Measurements from ENCODE around the gene SLC25A12.

Gene SLC25A12

GRCh38 chr2:171824086-171824485 lies 70.0 kb downstream of the SLC25A12 start:
- Histone ChIP-seq H3K9me3 (ENCODE audit: insufficient read depth, low read length) (peaks cover 12% of the 10 kb centered on the region; the same call in 1 of the 2 replicates), H3K9ac (ENCODE audit: insufficient read length, low read depth) (no peak overlapping the region), H3K27me3 (ENCODE audit: insufficient read depth, insufficient read length) (no peaks in the 10 kb centered on the region), H3K36me3 (ENCODE audit: insufficient read depth, insufficient read length, low read length) (no peaks in the 10 kb centered on the region), H3K4me1 (ENCODE audit: insufficient read depth, insufficient read length) (no peaks in the 10 kb centered on the region), H3K4me3 (ENCODE audit: insufficient read length, low read depth) (no peak overlapping the region)
- no peak for DNase-seq (ENCODE audit: low read depth, low spot score)
- TF ChIP-seq ZNF274 (IDR thresholded peaks at IDR 0.05; ENCODE audit: low read depth, low read length) (no peak), YY1 (IDR thresholded peaks at IDR 0.05; ENCODE audit: insufficient read depth, insufficient read length) (no peak), SUZ12 (IDR thresholded peaks at IDR 0.05; ENCODE audit: extremely low read depth, insufficient read depth, insufficient read length) (no peak)

DNA sequence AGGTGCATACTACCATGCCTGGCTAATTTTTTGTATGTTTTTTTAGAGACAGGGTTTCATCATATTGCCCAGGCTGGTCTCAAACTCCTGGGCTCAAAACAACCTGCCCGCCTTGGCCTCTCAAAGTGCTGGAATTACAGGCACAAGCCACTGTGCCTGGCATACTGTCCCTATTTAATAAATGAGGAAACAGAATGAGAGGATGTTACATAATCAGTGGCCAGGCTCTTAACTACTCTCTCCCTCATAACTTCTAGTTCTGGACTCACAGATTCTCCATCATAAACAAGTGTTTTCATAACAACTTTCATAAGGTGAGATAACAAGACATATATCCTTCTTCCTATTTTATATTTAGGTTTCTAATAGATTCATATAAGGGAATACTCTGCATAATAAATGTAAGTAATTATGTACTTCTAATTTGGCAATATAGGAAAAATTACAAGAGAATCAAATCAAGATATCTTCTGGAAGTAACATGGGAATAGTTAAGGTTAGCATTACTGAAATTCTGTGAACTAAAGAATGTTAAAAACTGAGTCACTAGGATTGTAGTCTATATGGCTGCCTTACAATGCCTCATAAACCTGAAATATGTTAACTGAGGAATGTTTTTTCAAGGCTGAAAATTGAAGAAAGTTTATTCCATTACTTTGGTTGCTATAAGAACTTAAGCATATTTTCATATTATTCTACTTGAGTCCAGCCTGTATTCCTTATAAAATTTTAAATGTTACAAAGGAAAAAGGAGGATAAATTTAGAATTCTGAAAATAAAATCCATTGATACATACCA lies 71.3 kb downstream of the SLC25A12 start:
- TF ChIP-seq SUZ12 (IDR thresholded peaks at IDR 0.05; ENCODE audit: extremely low read depth, insufficient read depth, insufficient read length) (no peak), YY1 (IDR thresholded peaks at IDR 0.05; ENCODE audit: insufficient read depth, insufficient read length) (no peak), ZNF274 (IDR thresholded peaks at IDR 0.05; ENCODE audit: low read depth, low read length) (no peak)
- Histone ChIP-seq H3K9me3 (ENCODE audit: insufficient read depth, low read length) (no peaks in the 10 kb centered on the region), H3K9ac (ENCODE audit: insufficient read length, low read depth) (no peak overlapping the region), H3K36me3 (ENCODE audit: insufficient read depth, insufficient read length, low read length) (no peaks in the 10 kb centered on the region), H3K4me3 (ENCODE audit: insufficient read length, low read depth) (no peak overlapping the region), H3K4me1 (ENCODE audit: insufficient read depth, insufficient read length) (no peaks in the 10 kb centered on the region), H3K27me3 (ENCODE audit: insufficient read depth, insufficient read length) (no peaks in the 10 kb centered on the region)
- DNase-seq (ENCODE audit: low read depth, low spot score) = no peak

DNA sequence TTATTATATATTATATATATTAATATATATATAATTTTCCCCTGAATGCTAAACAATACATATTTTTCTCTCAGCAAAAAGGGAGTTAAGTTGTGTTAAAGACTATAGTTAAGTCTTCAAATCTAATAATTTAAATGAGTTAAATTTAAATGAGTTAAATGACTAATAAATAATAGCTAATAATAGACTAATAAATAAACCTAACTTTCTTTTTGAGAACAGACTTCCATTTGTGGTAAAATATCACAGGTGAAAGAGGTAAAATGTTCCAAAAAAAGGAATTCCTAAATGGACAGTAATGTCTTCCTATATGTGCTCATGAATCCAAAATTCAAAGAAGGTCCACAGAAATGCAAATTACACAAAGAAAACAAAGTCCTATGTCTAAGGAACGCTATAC lies 74.6 kb downstream of the SLC25A12 start:
- Histone ChIP-seq H3K9me3 (ENCODE audit: insufficient read depth, low read length) (no peaks in the 10 kb centered on the region), H3K9ac (ENCODE audit: insufficient read length, low read depth) (no peak overlapping the region), H3K36me3 (ENCODE audit: insufficient read depth, insufficient read length, low read length) (no peaks in the 10 kb centered on the region), H3K27me3 (ENCODE audit: insufficient read depth, insufficient read length) (no peaks in the 10 kb centered on the region), H3K4me3 (ENCODE audit: insufficient read length, low read depth) (no peak overlapping the region), H3K4me1 (ENCODE audit: insufficient read depth, insufficient read length) (no peaks in the 10 kb centered on the region)
- no peak for TF ChIP-seq YY1 (IDR thresholded peaks at IDR 0.05; ENCODE audit: insufficient read depth, insufficient read length)
- TF ChIP-seq ZNF274 (IDR thresholded peaks at IDR 0.05; ENCODE audit: low read depth, low read length) = no peak
- TF ChIP-seq SUZ12 (IDR thresholded peaks at IDR 0.05; ENCODE audit: extremely low read depth, insufficient read depth, insufficient read length) = no peak
- DNase-seq (ENCODE audit: low read depth, low spot score) = no peak

- Histone ChIP-seq H3K4me1 (ENCODE audit: insufficient read depth, insufficient read length) (no peaks in the 10 kb centered on the region), H3K9ac (ENCODE audit: insufficient read length, low read depth) (no peak overlapping the region), H3K36me3 (ENCODE audit: insufficient read depth, insufficient read length, low read length) (no peaks in the 10 kb centered on the region), H3K9me3 (ENCODE audit: insufficient read depth, low read length) (no peaks in the 10 kb centered on the region), H3K27me3 (ENCODE audit: insufficient read depth, insufficient read length) (no peaks in the 10 kb centered on the region), H3K4me3 (ENCODE audit: insufficient read length, low read depth) (no peak overlapping the region)
- TF ChIP-seq YY1 (IDR thresholded peaks at IDR 0.05; ENCODE audit: insufficient read depth, insufficient read length) = no peak
- no peak for TF ChIP-seq SUZ12 (IDR thresholded peaks at IDR 0.05; ENCODE audit: extremely low read depth, insufficient read depth, insufficient read length)
- no peak for TF ChIP-seq ZNF274 (IDR thresholded peaks at IDR 0.05; ENCODE audit: low read depth, low read length)
- no peak for DNase-seq (ENCODE audit: low read depth, low spot score)
Observed at GRCh38 chr2:171814883-171815282, 79.2 kb downstream of the SLC25A12 start.

DNA sequence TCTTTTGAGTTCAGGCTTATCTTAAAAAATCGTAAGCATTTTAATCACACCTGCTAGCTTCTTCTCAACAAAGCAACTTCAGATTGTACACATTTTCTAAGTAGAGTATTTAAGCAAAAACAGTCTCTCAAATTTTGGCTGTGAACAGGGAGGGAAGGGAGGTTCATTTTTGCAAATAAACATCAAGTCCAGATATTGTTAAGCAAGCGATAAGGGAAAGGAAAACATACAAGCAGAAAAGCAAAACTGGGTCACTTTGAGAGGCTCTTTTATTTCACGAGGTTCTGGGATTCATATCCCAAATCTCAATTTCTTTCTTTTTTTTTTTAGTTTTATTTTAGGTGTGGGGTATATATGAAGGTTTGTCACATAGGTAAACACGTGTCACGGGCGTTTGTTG lies 79.9 kb downstream of the SLC25A12 start:
- no peaks in the 10 kb centered on the region for H3K36me3 ChIP-seq (ENCODE audit: insufficient read depth, insufficient read length, low read length)
- H3K9me3 ChIP-seq (ENCODE audit: insufficient read depth, low read length) = no peaks in the 10 kb centered on the region
- no peak for TF ChIP-seq YY1 (IDR thresholded peaks at IDR 0.05; ENCODE audit: insufficient read depth, insufficient read length)
- TF ChIP-seq ZNF274 (IDR thresholded peaks at IDR 0.05; ENCODE audit: low read depth, low read length) = no peak
- no peak for TF ChIP-seq SUZ12 (IDR thresholded peaks at IDR 0.05; ENCODE audit: extremely low read depth, insufficient read depth, insufficient read length)
- DNase-seq (ENCODE audit: low read depth, low spot score) = no peak
- no peak overlapping the region for H3K4me3 ChIP-seq (ENCODE audit: insufficient read length, low read depth)
- H3K27me3 ChIP-seq (ENCODE audit: insufficient read depth, insufficient read length) = no peaks in the 10 kb centered on the region
- H3K9ac ChIP-seq (ENCODE audit: insufficient read length, low read depth) = no peak overlapping the region
- no peaks in the 10 kb centered on the region for H3K4me1 ChIP-seq (ENCODE audit: insufficient read depth, insufficient read length)

- DNase-seq (ENCODE audit: low read depth, low spot score) = no peak
- Histone ChIP-seq H3K9ac (ENCODE audit: insufficient read length, low read depth) (no peak overlapping the region), H3K27me3 (ENCODE audit: insufficient read depth, insufficient read length) (no peaks in the 10 kb centered on the region), H3K4me3 (ENCODE audit: insufficient read length, low read depth) (no peak overlapping the region), H3K9me3 (ENCODE audit: insufficient read depth, low read length) (no peaks in the 10 kb centered on the region), H3K36me3 (ENCODE audit: insufficient read depth, insufficient read length, low read length) (no peaks in the 10 kb centered on the region), H3K4me1 (ENCODE audit: insufficient read depth, insufficient read length) (no peaks in the 10 kb centered on the region)
- TF ChIP-seq ZNF274 (IDR thresholded peaks at IDR 0.05; ENCODE audit: low read depth, low read length) = no peak
- no peak for TF ChIP-seq SUZ12 (IDR thresholded peaks at IDR 0.05; ENCODE audit: extremely low read depth, insufficient read depth, insufficient read length)
- TF ChIP-seq YY1 (IDR thresholded peaks at IDR 0.05; ENCODE audit: insufficient read depth, insufficient read length) = no peak
Observed at GRCh38 chr2:171813729-171814128, 80.3 kb downstream of the SLC25A12 start.

- no peak for DNase-seq (ENCODE audit: low read depth, low spot score)
- H3K9ac ChIP-seq (ENCODE audit: insufficient read length, low read depth) = no peak overlapping the region
- no peaks in the 10 kb centered on the region for H3K4me1 ChIP-seq (ENCODE audit: insufficient read depth, insufficient read length)
- H3K27me3 ChIP-seq (ENCODE audit: insufficient read depth, insufficient read length) = no peaks in the 10 kb centered on the region
- no peak overlapping the region for H3K4me3 ChIP-seq (ENCODE audit: insufficient read length, low read depth)
- H3K9me3 ChIP-seq (ENCODE audit: insufficient read depth, low read length) = no peaks in the 10 kb centered on the region
- no peaks in the 10 kb centered on the region for H3K36me3 ChIP-seq (ENCODE audit: insufficient read depth, insufficient read length, low read length)
- TF ChIP-seq SUZ12 (IDR thresholded peaks at IDR 0.05; ENCODE audit: extremely low read depth, insufficient read depth, insufficient read length) (no peak), YY1 (IDR thresholded peaks at IDR 0.05; ENCODE audit: insufficient read depth, insufficient read length) (no peak), ZNF274 (IDR thresholded peaks at IDR 0.05; ENCODE audit: low read depth, low read length) (no peak)
Observed at GRCh38 chr2:171813126-171813525, 80.9 kb downstream of the SLC25A12 start.
